Measurements from ENCODE around the gene PARD3.
"Not testable (repeated sequence)": the region's sequence is repeated elsewhere in the genome, so short reads cannot be mapped to it uniquely, and the experiment has no call there.

Gene PARD3

DNA sequence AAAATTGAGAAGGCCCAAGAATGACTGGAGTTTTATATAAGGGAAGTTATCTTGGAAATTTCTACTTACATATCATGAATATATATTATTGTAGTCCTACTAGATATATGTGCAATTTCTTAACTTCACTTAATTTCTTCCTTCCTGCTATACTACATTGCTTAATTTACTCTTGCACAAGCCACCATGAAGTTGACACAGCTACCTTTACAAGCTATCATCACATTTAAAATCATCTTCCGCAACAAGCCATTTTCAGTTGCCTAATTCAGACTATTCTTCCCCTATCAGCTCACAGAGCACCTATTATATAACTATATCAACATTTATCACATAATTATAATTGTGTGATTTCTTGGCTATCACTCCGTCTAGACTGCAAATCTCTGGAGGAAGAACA, 418.4 kb downstream of the PARD3 start:
- no peaks in the 10 kb centered on the region for H3K36me3 ChIP-seq (ENCODE audit: control insufficient read depth, insufficient read depth, low read length)
- DNase-seq (ENCODE audit: extremely low read depth, insufficient read length), result no peak
- no peak overlapping the region for H3K4me3 ChIP-seq (replicated peaks; ENCODE audit: low read depth, low read length)
- TF ChIP-seq, protein P1, sequence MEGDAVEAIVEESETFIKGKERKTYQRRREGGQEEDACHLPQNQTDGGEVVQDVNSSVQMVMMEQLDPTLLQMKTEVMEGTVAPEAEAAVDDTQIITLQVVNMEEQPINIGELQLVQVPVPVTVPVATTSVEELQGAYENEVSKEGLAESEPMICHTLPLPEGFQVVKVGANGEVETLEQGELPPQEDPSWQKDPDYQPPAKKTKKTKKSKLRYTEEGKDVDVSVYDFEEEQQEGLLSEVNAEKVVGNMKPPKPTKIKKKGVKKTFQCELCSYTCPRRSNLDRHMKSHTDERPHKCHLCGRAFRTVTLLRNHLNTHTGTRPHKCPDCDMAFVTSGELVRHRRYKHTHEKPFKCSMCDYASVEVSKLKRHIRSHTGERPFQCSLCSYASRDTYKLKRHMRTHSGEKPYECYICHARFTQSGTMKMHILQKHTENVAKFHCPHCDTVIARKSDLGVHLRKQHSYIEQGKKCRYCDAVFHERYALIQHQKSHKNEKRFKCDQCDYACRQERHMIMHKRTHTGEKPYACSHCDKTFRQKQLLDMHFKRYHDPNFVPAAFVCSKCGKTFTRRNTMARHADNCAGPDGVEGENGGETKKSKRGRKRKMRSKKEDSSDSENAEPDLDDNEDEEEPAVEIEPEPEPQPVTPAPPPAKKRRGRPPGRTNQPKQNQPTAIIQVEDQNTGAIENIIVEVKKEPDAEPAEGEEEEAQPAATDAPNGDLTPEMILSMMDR (IDR thresholded peaks at IDR 0.05; ENCODE audit: insufficient read depth, low read length, poor library complexity, severe bottlenecking), result no peak
- no peaks in the 10 kb centered on the region for H3K27me3 ChIP-seq (replicated peaks; ENCODE audit: control insufficient read depth, insufficient read depth, low read length)

DNA sequence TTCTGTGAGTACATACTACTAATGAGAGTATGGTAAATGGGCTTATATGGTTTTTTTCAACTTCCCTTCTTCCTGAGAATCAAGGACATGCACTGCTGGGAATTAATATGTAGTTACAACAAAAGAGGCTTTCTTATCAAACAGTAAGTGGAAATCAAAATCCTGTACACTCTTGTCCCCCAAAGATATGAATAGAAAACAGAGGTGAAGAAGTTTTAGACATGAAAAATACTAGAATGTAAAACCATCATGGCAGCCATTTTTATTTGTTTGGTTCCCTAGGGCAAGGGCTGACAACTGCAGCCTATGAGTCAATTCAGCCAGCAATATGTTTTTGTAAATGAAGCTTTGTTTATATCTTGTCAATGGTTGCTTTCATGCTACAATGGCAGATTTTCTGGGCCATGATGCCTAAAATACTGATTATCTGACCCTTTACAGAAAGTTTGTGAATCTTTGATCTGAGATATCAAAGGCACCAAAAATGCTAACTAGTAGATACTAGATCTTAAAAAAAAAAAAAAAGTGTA, 422.4 kb downstream of the PARD3 start:
- TF ChIP-seq, protein P1 (IDR thresholded peaks at IDR 0.05; ENCODE audit: insufficient read depth, low read length, poor library complexity, severe bottlenecking), result no peak
- DNase-seq (ENCODE audit: extremely low read depth, insufficient read length), result no peak
- Histone ChIP-seq H3K36me3 (ENCODE audit: control insufficient read depth, insufficient read depth, low read length) (no peaks in the 10 kb centered on the region), H3K27me3 (replicated peaks; ENCODE audit: control insufficient read depth, insufficient read depth, low read length) (no peaks in the 10 kb centered on the region), H3K4me3 (replicated peaks; ENCODE audit: low read depth, low read length) (no peak overlapping the region)

DNA sequence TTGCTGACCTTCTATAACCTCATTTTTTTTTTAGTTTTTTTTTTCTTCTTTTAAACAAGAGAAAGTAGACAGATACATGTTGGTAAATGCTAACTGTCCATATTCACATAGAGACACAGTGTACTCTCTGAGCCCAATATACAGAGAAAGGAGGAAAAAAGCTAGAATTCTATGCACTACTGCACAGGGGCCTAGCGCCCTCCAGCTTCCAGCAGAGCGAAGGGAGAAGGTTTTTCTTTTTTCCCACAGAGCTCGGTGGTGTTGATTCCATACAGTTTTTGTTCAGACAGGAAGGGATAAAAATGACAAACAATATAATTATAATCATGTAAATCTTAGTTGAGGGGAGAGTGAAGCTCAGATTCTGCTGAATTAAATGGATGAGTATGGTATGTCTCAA, 423.9 kb downstream of the PARD3 start:
- H3K4me3 ChIP-seq (replicated peaks; ENCODE audit: low read depth, low read length); H3K27me3 ChIP-seq (replicated peaks; ENCODE audit: control insufficient read depth, insufficient read depth, low read length); DNase-seq (ENCODE audit: extremely low read depth, insufficient read length); H3K36me3 ChIP-seq (ENCODE audit: control insufficient read depth, insufficient read depth, low read length): not testable (repeated sequence)

DNA sequence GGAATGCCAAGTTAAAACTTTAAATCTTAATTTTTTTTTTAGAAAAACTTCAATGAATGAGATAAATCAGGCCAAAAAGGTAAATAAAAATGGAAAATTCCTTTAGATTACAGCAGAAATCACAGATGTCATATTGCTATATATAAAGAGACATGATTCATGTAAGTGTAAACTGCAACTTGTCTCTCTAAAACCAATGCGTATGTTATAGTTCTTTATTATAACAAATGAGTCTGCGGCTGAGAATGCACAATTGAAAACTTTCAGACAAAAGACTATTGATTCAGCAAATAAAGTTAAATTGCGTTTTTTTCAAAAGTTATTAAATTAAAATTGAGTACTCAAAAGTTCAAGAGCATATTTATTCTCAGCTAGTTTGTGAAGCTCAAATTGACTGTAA, 425.3 kb downstream of the PARD3 start:
- TF ChIP-seq, protein P1 (IDR thresholded peaks at IDR 0.05; ENCODE audit: insufficient read depth, low read length, poor library complexity, severe bottlenecking), result no peak
- Histone ChIP-seq H3K27me3 (replicated peaks; ENCODE audit: control insufficient read depth, insufficient read depth, low read length) (no peaks in the 10 kb centered on the region), H3K4me3 (replicated peaks; ENCODE audit: low read depth, low read length) (no peak overlapping the region), H3K36me3 (ENCODE audit: control insufficient read depth, insufficient read depth, low read length) (no peaks in the 10 kb centered on the region)
- no peak for DNase-seq (ENCODE audit: extremely low read depth, insufficient read length)

DNA sequence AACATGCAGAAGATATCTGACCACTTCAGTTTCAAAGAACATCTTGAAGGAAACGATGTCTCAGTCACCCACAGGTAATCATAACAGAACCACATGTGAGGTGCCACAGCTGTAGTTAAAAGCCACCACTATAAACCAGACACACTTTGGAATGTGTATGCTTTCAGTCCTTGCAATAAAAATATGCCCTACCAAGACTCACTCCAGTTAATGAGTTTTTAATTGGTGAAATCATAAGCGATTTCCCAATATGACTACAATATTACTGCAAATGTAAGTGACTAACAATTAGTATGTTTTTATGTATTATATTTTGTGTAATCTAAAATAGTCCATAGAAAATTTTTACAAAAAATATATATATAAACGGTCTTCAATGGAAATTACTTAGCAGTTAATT, 428.2 kb downstream of the PARD3 start:
- TF ChIP-seq, protein P1 (IDR thresholded peaks at IDR 0.05; ENCODE audit: insufficient read depth, low read length, poor library complexity, severe bottlenecking), result no peak
- no peak overlapping the region for H3K4me3 ChIP-seq (replicated peaks; ENCODE audit: low read depth, low read length)
- H3K27me3 ChIP-seq (replicated peaks; ENCODE audit: control insufficient read depth, insufficient read depth, low read length), result no peaks in the 10 kb centered on the region
- DNase-seq (ENCODE audit: extremely low read depth, insufficient read length), result no peak
- no peaks in the 10 kb centered on the region for H3K36me3 ChIP-seq (ENCODE audit: control insufficient read depth, insufficient read depth, low read length)

DNA sequence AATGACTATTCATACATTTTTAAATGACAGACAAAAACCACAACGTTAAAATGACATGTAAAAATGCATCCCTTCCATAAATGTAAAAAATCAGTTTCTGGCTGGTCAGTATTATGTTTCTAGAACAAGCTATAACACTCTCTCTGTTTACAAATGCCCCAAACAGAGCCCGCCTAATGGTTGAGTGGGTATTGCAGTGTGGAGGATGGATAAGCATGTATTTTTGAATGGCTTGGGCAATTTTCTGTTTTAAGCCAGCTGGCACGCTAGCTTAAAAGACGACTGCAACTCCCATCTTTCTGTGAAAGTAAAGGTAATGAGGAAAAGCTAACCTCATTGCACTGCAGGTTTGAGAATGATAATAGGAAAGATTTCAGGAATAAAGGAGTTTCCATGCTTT, 430.7 kb downstream of the PARD3 start:
- TF ChIP-seq, protein P1 (IDR thresholded peaks at IDR 0.05; ENCODE audit: insufficient read depth, low read length, poor library complexity, severe bottlenecking), result no peak
- Histone ChIP-seq H3K36me3 (ENCODE audit: control insufficient read depth, insufficient read depth, low read length) (no peaks in the 10 kb centered on the region), H3K4me3 (replicated peaks; ENCODE audit: low read depth, low read length) (no peak overlapping the region), H3K27me3 (replicated peaks; ENCODE audit: control insufficient read depth, insufficient read depth, low read length) (no peaks in the 10 kb centered on the region)
- DNase-seq (ENCODE audit: extremely low read depth, insufficient read length), result no peak

All from GM06990 (cell line).